Skeletal muscle cell (primary cell): ENCODE measurements around the gene TCEAL4.

ENCODE experiments used
- DNase-seq: peaks from one replicate; pipeline ENCODE4 v3.0.0-alpha.2; 2010; ENCODE audit warnings: low read depth
- H3K4me3 ChIP-seq: 2 replicates; pipeline ENCODE4 v1.5.1; 2011; ENCODE audit warnings: low read depth, mild to moderate bottlenecking, control low read depth, low read length, moderate library complexity

TCEAL4 gene

GRCh38 chrX:103585411-103586313, at the start of gene TCEAL4:
TCEAL4 (plus strand) TSS chrX:103585515; CDS start chrX:103586676, 1,161 bp downstream.
- DNase-seq, result no peak
- peak within 1 kb of the TSS; percentile 60 for H3K4me3 ChIP-seq

DNA sequence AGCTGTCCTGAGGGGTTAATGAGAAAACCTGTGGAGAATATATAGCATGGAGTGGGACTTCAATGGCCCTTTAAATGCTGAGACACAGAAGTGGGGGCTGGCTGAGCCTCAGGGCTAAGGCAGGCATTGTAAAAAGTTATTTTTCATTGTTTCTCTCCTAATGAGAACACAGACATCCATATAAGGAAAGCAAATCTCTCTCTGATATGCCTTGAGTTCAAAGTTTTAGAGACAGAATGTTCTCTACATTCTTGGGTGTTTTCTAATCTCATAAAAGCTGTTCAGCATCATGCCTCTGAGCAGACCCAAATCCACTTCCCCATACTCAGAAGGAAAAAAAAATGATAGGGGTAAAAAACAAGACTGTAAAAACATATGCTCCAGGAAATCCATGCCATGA, 49.2 kb upstream of the TCEAL4 start:
- peak; percentile 27 for DNase-seq
- H3K4me3 ChIP-seq, result no peak overlapping the region

- H3K4me3 ChIP-seq, result no peak overlapping the region
- DNase-seq, result no peak
Observed at GRCh38 chrX:103536732-103537131, 48.6 kb upstream of the TCEAL4 start.

DNA sequence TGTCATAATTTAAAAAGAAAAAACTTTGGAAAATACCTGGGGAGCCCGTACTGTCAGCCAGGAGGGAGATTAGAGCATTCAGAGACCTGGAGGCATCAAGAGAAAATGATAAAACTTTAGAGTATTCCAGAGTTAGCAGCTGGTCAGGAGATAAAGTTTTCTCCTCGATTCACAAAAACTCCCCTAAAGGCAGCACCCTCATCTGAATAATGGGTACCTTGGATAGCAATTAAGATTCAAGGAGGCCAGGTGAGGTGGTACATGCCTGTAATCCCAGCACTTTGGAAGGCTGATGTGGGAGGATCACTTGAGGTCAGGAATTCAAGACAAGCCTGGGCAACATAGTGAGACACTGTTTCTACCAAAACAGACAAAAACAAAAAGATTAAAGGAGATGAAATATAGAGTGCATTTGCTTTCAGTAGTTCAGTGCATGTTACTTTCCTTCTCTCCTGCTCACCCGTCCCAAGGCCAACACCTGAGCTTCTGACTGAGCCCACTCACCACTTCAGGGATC, 47.4 kb upstream of the TCEAL4 start:
- no peak for DNase-seq
- H3K4me3 ChIP-seq, result no peak overlapping the region

GRCh38 chrX:103538728-103539127, 46.6 kb upstream of the TCEAL4 start:
- DNase-seq, result peak; percentile 16
- H3K4me3 ChIP-seq, result no peak overlapping the region

GRCh38 chrX:103539695-103540094, 45.6 kb upstream of the TCEAL4 start:
- no peak overlapping the region for H3K4me3 ChIP-seq
- DNase-seq, result no peak

- peak; percentile 18 for DNase-seq
Observed at GRCh38 chrX:103540145-103540544, 45.2 kb upstream of the TCEAL4 start.

DNA sequence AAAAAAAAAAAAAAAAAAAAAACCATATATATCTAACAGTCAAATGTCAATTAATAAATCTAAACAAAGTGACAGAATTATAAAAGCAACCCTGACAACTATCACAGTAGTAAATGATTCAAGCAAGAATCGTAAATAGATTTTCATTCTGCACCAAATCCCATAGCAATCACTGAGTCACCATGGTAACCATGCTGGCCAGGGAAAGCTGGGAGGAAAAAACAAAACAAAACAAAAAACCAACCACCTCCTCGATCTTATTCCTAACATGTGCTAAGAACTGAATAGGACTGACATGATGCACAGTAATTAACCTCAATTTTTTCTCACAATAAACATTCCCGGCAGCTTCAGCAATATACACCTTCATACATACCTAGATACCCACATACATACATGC, 35.4 kb upstream of the TCEAL4 start:
- no peak overlapping the region for H3K4me3 ChIP-seq
- no peak for DNase-seq

More at GRCh38 chrX:103540145-103540544, 45.2 kb upstream of the TCEAL4 start:
- H3K4me3 ChIP-seq, result no peak overlapping the region

GRCh38 chrX:103550415-103551051, 34.8 kb upstream of the TCEAL4 start:
- H3K4me3 ChIP-seq, result no peak overlapping the region
- DNase-seq, result no peak

DNA sequence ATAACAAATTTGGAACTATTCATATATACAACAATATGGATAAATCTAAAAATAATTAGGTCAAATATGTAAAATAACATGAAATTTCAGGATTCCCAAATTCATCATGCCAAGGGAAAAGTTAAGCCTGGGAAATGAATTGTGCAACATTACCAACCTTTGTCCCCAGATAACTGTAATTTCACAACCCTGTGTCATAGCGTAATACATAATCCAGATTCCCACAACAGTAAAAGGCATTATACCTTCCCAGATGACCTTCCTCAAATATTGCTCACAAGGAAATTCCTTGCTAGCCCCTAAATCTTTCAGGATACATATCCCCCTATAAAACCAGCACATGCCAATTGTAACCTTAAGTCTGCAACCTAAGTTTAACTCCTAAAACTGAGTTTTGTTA, 33.1 kb upstream of the TCEAL4 start:
- H3K4me3 ChIP-seq, result no peak overlapping the region
- no peak for DNase-seq

- DNase-seq, result no peak
- H3K4me3 ChIP-seq, result peak overlapping the region; percentile 48
Observed at GRCh38 chrX:103554687-103555424, 30.5 kb upstream of the TCEAL4 start.

DNA sequence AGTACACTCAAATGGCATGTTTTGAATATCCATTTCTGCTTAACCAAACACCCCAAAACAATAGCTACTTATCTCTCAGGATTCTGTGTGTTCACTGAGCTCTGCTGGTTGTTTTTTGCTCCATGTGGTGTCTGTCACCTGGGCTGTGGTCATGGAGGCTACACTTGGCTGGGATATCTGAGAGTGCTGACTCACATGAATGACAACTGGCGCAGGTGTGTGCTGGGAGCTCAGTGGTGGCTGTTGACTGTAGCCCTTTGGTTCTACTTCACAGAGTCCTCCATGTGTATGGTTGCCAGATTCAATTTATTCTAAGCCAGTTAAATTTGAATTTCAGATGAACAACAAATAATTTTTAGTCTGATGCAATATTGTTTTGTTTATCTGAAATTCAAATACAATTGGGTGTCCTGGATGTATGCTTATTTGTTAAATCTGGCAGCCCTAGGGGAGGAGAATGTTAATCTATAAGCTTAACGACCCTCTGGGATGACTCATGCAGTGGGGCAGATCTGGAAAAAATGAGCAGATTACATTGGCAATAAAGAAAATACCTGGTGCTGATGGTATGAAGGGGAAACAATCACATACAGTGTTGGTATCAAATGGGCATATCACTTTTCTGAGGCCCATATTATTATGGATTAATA, 28.2 kb upstream of the TCEAL4 start:
- H3K4me3 ChIP-seq, result no peak overlapping the region
- DNase-seq, result no peak

DNA sequence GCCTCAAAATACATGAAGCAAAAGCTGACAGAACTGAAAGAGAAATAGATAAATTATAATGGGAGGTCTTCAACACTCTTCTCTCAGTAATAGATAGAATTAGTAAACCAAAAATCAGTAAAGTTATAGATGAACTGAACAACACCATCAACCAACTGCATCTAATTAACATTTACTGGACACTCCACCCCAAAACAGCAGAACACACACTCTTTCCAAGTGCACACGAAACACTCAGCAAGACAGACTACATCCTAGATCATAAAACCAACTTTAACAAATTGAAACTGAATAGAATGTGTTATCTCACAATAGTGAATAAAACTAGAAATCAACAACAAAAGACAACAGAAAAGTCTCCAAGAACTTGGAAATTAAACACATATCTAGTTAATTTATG, 25.1 kb upstream of the TCEAL4 start:
- H3K4me3 ChIP-seq, result no peak overlapping the region
- no peak for DNase-seq

GRCh38 chrX:103562801-103563200, 22.5 kb upstream of the TCEAL4 start:
- H3K4me3 ChIP-seq, result no peak overlapping the region
- no peak for DNase-seq

DNA sequence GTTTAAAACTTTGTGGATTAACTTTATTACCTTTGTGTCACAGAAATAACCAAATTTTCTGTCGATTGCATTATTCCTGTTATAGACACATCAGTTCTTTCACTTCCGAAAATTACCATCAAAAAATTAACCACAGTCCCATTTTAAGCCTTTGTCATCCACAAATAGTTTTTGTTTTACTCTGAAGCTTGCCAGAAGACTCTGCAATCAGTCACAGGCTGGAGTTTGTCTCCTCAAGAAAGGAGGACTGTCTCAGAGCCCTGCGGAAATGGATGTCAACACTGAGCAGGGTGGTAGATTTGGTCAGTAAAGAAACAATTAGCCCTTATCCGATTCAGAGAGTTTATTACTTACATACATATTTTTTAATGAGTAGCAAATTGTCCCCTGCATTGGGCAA, 20.1 kb upstream of the TCEAL4 start:
- DNase-seq, result no peak
- H3K4me3 ChIP-seq, result no peak overlapping the region

DNA sequence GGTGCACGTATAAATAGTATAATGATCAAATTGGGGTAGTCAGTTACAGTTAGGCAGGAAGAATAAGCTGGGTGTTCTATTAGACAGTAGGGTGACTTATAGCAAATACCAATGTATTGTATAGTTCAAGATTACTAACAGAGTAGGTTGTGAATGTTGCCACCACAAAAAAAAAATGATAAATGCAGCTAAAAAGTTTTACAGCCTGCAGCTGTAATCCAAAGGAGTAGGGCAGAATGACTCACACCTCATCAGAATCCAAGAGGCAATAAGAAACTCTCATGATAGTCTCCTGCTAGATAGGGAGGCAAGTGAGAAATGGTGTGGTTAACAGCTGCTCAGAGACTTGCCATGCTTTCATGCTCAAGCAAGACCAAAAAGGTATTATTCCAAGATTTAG, 19.6 kb upstream of the TCEAL4 start:
- H3K4me3 ChIP-seq, result no peak overlapping the region
- DNase-seq, result peak; percentile 59

DNA sequence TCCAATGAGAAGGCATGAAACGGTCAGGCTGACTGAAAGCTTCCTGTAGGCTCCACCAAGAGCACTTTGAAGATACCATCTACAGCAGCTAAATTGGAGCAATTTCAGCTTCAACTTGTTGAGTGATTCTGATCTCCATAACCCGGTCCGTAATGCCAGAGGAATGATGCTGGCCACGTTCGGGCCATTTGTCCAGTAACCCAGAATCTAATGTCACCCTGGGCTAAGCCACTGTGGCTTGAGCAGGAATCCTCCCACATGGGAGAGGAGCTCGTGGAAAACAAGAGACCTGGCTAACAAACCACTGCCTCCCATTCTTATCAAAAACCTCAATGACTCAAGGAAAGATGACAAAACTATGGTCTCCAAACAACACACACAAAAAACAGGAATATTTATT, 14.2 kb upstream of the TCEAL4 start:
- no peak overlapping the region for H3K4me3 ChIP-seq
- no peak for DNase-seq

GRCh38 chrX:103571726-103572125, 13.6 kb upstream of the TCEAL4 start:
- no peak overlapping the region for H3K4me3 ChIP-seq

DNA sequence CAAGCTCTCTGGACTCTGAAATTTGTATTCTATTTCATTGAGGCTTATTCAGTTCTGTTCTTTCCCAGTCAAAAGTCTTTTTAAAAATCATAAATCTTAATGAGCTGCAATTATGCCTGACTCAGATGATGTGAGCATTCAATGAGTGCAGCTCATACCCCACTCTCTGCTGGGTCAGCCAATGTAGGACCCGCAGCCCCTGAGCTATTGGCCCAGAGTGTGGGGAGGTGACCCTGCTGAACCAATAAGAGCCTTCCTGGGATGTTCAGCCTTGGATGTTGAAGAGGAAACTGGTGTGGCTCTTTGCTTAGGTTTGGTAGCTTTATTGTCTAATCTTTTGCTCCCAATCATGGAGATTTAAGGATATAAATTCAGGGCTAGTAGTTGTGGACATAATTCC, 12.1 kb upstream of the TCEAL4 start:
- DNase-seq, result no peak

More at GRCh38 chrX:103571726-103572125, 13.6 kb upstream of the TCEAL4 start:
- DNase-seq, result no peak

More for the DNA sequence above, 12.1 kb upstream of the TCEAL4 start:
- no peak overlapping the region for H3K4me3 ChIP-seq
